HCT116 (cell line): ENCODE data around the gene TRIM37. TPM values are rescaled to one million over a fixed set of nuclear protein-coding genes. Genes with fewer than 3 reads are reported as not detected.

Experiments used
- ATAC-seq: fragments of 200-7000 bp; cut with Tn5 transposase; 2 replicates; pipeline ENCODE4 v1.9.1; 2020; ENCODE audit warnings: mild to moderate bottlenecking, moderate library complexity
- BruUV-seq: library from RNA; stranded (reverse); fragments of 400-500 nt; replicated peaks from 2 replicates; lab custom pipeline; 2021; lab: Mats Ljungman, UMichigan
- CTCF ChIA-PET: fragments of 300-600 bp; sonication (Branson Sonifier 250); formaldehyde crosslinking; loops from one replicate; lab custom pipeline; 2021; ENCODE audit warnings: antibody characterized with exemption; lab: Charles Lee
- POLR2A ChIA-PET: fragments of 300-600, 350-600 bp; sonication (Branson Sonifier 250); formaldehyde crosslinking; loops from one replicate; lab custom pipeline; 2021; ENCODE audit warnings: antibody characterized with exemption; lab: Charles Lee
- RAD21 ChIA-PET, 2 experiments: fragments of 300-600 bp; sonication (Branson Sonifier 250); formaldehyde crosslinking; loops; one replicate each; lab custom pipeline; 2023; ENCODE audit warnings: low total read pairs in 2 of 2; ENCODE audit not compliant: uncharacterized antibody in 2 of 2, unreplicated experiment in 2 of 2, low non-redundant PET in 1 of 2; lab: Charles Lee
- DNase-seq: peaks from one replicate; pipeline ENCODE4 v3.0.0-alpha.2; 2010; ENCODE audit warnings: low read depth, low spot score
- H2AFZ ChIP-seq: fragments of 200-600 bp; shearing (Covaris generic), sonication (generic); 2 replicates; pipeline ENCODE4 v1.6.1; 2017; ENCODE audit warnings: low read depth, mixed run types, mixed read lengths, antibody characterized with exemption, low read length; ENCODE audit not compliant: poor library complexity, severe bottlenecking
- H3K27ac ChIP-seq: 2 replicates; pipeline ENCODE4 v1.5.1; 2012; ENCODE audit warnings: low read depth, low read length
- H3K27me3 ChIP-seq: fragments of 200-600 bp; sonication (generic); 2 replicates; pipeline ENCODE4 v1.6.1; 2016; ENCODE audit warnings: mixed run types, low read length, mixed read lengths; ENCODE audit not compliant: insufficient read depth
- H3K36me3 ChIP-seq, 2 experiments: fragments of 200-500 bp in 1 of 2; fragments of 200-600 bp in 1 of 2; sonication (Bioruptor generic) in 1 of 2; sonication (generic) in 1 of 2; 2 replicates each; pipeline versions ENCODE4 v1.5.1 to v1.6.1; 2014 to 2016; ENCODE audit warnings: low read length in 2 of 2, inconsistent platforms in 1 of 2, mixed read lengths in 1 of 2, mixed run types in 1 of 2; ENCODE audit not compliant: insufficient read depth in 2 of 2, control insufficient read depth in 1 of 2
- H3K4me1 ChIP-seq, 2 experiments: fragments of 200-600 bp in 1 of 2; sonication (generic) in 1 of 2; 2 replicates each; pipeline versions ENCODE4 v1.5.1 to v1.6.1; 2012 to 2017; ENCODE audit warnings: low read length in 2 of 2, inconsistent platforms in 1 of 2, mild to moderate bottlenecking in 1 of 2, mixed read lengths in 1 of 2, mixed run types in 1 of 2, moderate library complexity in 1 of 2; ENCODE audit not compliant: insufficient read depth in 2 of 2, control insufficient read depth in 1 of 2
- H3K4me2 ChIP-seq: fragments of 200-600 bp; sonication (generic); 2 replicates; pipeline ENCODE4 v1.6.1; 2017; ENCODE audit warnings: mixed run types, low read length, mixed read lengths
- H3K4me3 ChIP-seq, 2 experiments: fragments of 200-600 bp in 1 of 2; sonication (generic) in 1 of 2; replicated peaks in 1 of 2; 2 replicates each; pipeline ENCODE4 v1.5.1; 2011 to 2016; ENCODE audit warnings: low read length in 2 of 2, control low read depth in 1 of 2, low read depth in 1 of 2, mild to moderate bottlenecking in 1 of 2, mixed read lengths in 1 of 2, mixed run types in 1 of 2
- H3K79me2 ChIP-seq: fragments of 200-600 bp; sonication (generic); 2 replicates; pipeline ENCODE4 v1.6.1; 2017; ENCODE audit warnings: mild to moderate bottlenecking, mixed run types, low read length, moderate library complexity, mixed read lengths; ENCODE audit not compliant: insufficient read depth
- H3K9ac ChIP-seq: fragments of 200-600 bp; sonication (generic); 2 replicates; pipeline ENCODE4 v1.6.1; 2016; ENCODE audit warnings: low read length, mixed read lengths
- H3K9me2 ChIP-seq: fragments of 200-600 bp; sonication (generic), shearing (Covaris generic); 2 replicates; pipeline ENCODE4 v1.6.1; 2017; ENCODE audit warnings: mixed run types, mild to moderate bottlenecking, moderate library complexity; ENCODE audit not compliant: insufficient read depth
- H3K9me3 ChIP-seq, 2 experiments: fragments of 200-500 bp in 1 of 2; fragments of 200-600 bp in 1 of 2; sonication (Bioruptor generic) in 1 of 2; sonication (generic) in 1 of 2; 2 replicates each; pipeline ENCODE4 v1.6.1; 2014 to 2017; ENCODE audit warnings: low read length in 2 of 2, mixed read lengths in 2 of 2, inconsistent platforms in 1 of 2, low read depth in 1 of 2, mild to moderate bottlenecking in 1 of 2, mixed run types in 1 of 2, moderate library complexity in 1 of 2; ENCODE audit not compliant: control insufficient read depth in 1 of 2, insufficient read depth in 1 of 2
- H4K20me1 ChIP-seq: fragments of 200-600 bp; sonication (generic), shearing (Covaris generic); 2 replicates; pipeline ENCODE4 v1.6.1; 2017; ENCODE audit warnings: mixed run types, mild to moderate bottlenecking, moderate library complexity; ENCODE audit not compliant: insufficient read depth
- ATF3 ChIP-seq: IDR thresholded peaks from 2 replicates; pipeline ENCODE4 v1.6.1; 2012
- CBX3 ChIP-seq: IDR thresholded peaks from 2 replicates; pipeline ENCODE4 v1.6.1; 2012; ENCODE audit warnings: low read depth
- CTCF ChIP-seq, 3 experiments: fragments of 200-600 bp in 1 of 3; sonication (generic) in 1 of 3; IDR thresholded peaks in 2 of 3; conservative IDR thresholded peaks in 1 of 3; 2 replicates each; pipeline ENCODE4 v1.5.1; 2012 to 2017; ENCODE audit warnings: low read depth in 2 of 3, low read length in 2 of 3, antibody characterized with exemption in 1 of 3, borderline replicate concordance in 1 of 3, control low read depth in 1 of 3, mild to moderate bottlenecking in 1 of 3, mixed read lengths in 1 of 3, mixed run types in 1 of 3, moderate library complexity in 1 of 3; ENCODE audit not compliant: insufficient read depth in 1 of 3
- EGR1 ChIP-seq: IDR thresholded peaks from 2 replicates; pipeline ENCODE4 v1.6.1; 2012; ENCODE audit warnings: low read depth
- ELF1 ChIP-seq: IDR thresholded peaks from 2 replicates; pipeline ENCODE4 v1.6.1; 2012; ENCODE audit warnings: low read depth, borderline replicate concordance
- EZH2 ChIP-seq: fragments of 200-600 bp; sonication (generic); IDR thresholded peaks from 2 replicates; pipeline ENCODE4 v1.6.1; 2017; ENCODE audit warnings: antibody characterized with exemption, mixed run types
- EZH2phosphoT487 ChIP-seq: fragments of 200-600 bp; IDR thresholded peaks from 2 replicates; pipeline ENCODE4 v1.6.1; 2018; ENCODE audit warnings: antibody characterized with exemption, borderline replicate concordance
- JUND ChIP-seq: IDR thresholded peaks from 2 replicates; pipeline ENCODE4 v1.6.1; 2012
- POLR2A ChIP-seq: IDR thresholded peaks from 2 replicates; pipeline ENCODE4 v1.7.0; 2011; ENCODE audit warnings: borderline replicate concordance; ENCODE audit not compliant: insufficient read depth, insufficient read length; ENCODE audit errors: extremely low read depth
- POLR2AphosphoS5 ChIP-seq: IDR thresholded peaks from 2 replicates; pipeline ENCODE4 v1.6.1; 2011; ENCODE audit warnings: mild to moderate bottlenecking, low read depth, low read length, moderate library complexity
- RAD21 ChIP-seq: IDR thresholded peaks from 2 replicates; pipeline ENCODE4 v1.6.1; 2012; ENCODE audit warnings: low read depth, mild to moderate bottlenecking
- SIN3A ChIP-seq: IDR thresholded peaks from 2 replicates; pipeline ENCODE4 v1.6.1; 2012; ENCODE audit warnings: low read depth
- SRF ChIP-seq: IDR thresholded peaks from 2 replicates; pipeline ENCODE4 v1.6.1; 2012; ENCODE audit warnings: low read depth
- YY1 ChIP-seq: IDR thresholded peaks from 2 replicates; pipeline ENCODE4 v1.6.1; 2011; ENCODE audit warnings: low read length, low read depth, moderate library complexity, mild to moderate bottlenecking; ENCODE audit not compliant: insufficient replicate concordance; ENCODE audit errors: extremely low read depth
- ZBTB33 ChIP-seq: IDR thresholded peaks from 2 replicates; pipeline ENCODE4 v1.6.1; 2011; ENCODE audit warnings: mild to moderate bottlenecking, low read length, moderate library complexity; ENCODE audit not compliant: insufficient replicate concordance; ENCODE audit errors: extremely low read depth
- ZFX ChIP-seq: fragments of 450-650 bp; IDR thresholded peaks from 2 replicates; pipeline ENCODE4 v1.6.1; 2017
- intact Hi-C: fragments of 100-400 bp; cut with micrococcal nuclease; formaldehyde crosslinking; loops from 2 replicates; pipeline ENCODE4 v1.10.0; 2022
- total RNA-seq: library from RNA; stranded (reverse); gene quantifications from one replicate; pipeline ENCODE4 v1.2.1, GENCODE V29; 2021; ENCODE audit not compliant: unreplicated experiment
- TF ChIP-seq, protein P1 (sequence below): IDR thresholded peaks from 2 replicates; pipeline ENCODE4 v1.6.1; 2012; ENCODE audit warnings: low read depth
- TF ChIP-seq, protein P2 (sequence below): IDR thresholded peaks from 2 replicates; pipeline ENCODE4 v1.6.1; 2012

TRIM37 gene
- total RNA-seq, 1 experiment from 2014 or later = 55.7 TPM

- TF ChIP-seq, protein P1, sequence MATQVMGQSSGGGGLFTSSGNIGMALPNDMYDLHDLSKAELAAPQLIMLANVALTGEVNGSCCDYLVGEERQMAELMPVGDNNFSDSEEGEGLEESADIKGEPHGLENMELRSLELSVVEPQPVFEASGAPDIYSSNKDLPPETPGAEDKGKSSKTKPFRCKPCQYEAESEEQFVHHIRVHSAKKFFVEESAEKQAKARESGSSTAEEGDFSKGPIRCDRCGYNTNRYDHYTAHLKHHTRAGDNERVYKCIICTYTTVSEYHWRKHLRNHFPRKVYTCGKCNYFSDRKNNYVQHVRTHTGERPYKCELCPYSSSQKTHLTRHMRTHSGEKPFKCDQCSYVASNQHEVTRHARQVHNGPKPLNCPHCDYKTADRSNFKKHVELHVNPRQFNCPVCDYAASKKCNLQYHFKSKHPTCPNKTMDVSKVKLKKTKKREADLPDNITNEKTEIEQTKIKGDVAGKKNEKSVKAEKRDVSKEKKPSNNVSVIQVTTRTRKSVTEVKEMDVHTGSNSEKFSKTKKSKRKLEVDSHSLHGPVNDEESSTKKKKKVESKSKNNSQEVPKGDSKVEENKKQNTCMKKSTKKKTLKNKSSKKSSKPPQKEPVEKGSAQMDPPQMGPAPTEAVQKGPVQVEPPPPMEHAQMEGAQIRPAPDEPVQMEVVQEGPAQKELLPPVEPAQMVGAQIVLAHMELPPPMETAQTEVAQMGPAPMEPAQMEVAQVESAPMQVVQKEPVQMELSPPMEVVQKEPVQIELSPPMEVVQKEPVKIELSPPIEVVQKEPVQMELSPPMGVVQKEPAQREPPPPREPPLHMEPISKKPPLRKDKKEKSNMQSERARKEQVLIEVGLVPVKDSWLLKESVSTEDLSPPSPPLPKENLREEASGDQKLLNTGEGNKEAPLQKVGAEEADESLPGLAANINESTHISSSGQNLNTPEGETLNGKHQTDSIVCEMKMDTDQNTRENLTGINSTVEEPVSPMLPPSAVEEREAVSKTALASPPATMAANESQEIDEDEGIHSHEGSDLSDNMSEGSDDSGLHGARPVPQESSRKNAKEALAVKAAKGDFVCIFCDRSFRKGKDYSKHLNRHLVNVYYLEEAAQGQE = no peak
- TF ChIP-seq, protein P2, sequence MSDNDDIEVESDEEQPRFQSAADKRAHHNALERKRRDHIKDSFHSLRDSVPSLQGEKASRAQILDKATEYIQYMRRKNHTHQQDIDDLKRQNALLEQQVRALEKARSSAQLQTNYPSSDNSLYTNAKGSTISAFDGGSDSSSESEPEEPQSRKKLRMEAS = no peak
These were observed 124.1 kb downstream of the TRIM37 start (continued) for GRCh38 chr17:58982626-58983025.

- Histone ChIP-seq H3K9ac (no peak overlapping the region), H3K4me2 (no peak overlapping the region), H3K79me2 (no peaks in the 10 kb centered on the region), H3K4me3 (no peak overlapping the region), H3K27ac (no peak overlapping the region), H3K36me3 (no peaks in the 10 kb centered on the region), H3K9me3 (no peaks in the 10 kb centered on the region), H3K27me3 (no peaks in the 10 kb centered on the region), H3K9me2 (no peaks in the 10 kb centered on the region), H3K4me1 (no peaks in the 10 kb centered on the region), H4K20me1 (no peaks in the 10 kb centered on the region), H2AFZ (no peak overlapping the region)
- intact Hi-C loops = no loop called here
- POLR2A ChIA-PET = interaction anchor here (1.9 kb wide), 1 partner anchor 350 kb away, joined by 4 read pairs; no protein-coding TSS in a partner anchor
- RAD21 ChIA-PET = no interaction called here
- CTCF ChIA-PET = no interaction called here
- DNase-seq (no peak), ATAC-seq (no peak)
- no TSS peak for BruUV-seq
- TF ChIP-seq ZFX (no peak), POLR2AphosphoS5 (no peak), YY1 (no peak), SRF (no peak), JUND (no peak), RAD21 (no peak), EGR1 (no peak), ZBTB33 (no peak), POLR2A (no peak), ELF1 (no peak), EZH2phosphoT487 (no peak), SIN3A (no peak), EZH2 (no peak), CTCF (IDR thresholded peaks at IDR 0.05 in 2 of 3, conservative IDR thresholded peaks at IDR 0.05 in 1 of 3; ENCODE audit: borderline replicate concordance in 1 of 3, insufficient read depth in 1 of 3, low read depth in 2 of 3, low read length in 2 of 3) (no peak), CBX3 (no peak), ATF3 (no peak)
These were observed 125.8 kb downstream of the TRIM37 start for GRCh38 chr17:58980706-58981481.
